Chondrocyte (in vitro differentiated cells): ENCODE results near the gene MORN2. TPM values are rescaled to one million over a fixed set of nuclear protein-coding genes. Genes with fewer than 3 reads are reported as not detected.
"Not testable (repeated sequence)": the region's sequence is repeated elsewhere in the genome, so short reads cannot be mapped to it uniquely, and the experiment has no call there.

Source experiments
- DNase-seq: peaks from one replicate; pipeline ENCODE4 v3.0.0; 2021; ENCODE audit warnings: mixed read lengths, low spot score
- H3K27ac Mint-ChIP-seq: one replicate; pipeline ENCODE4 v1.8.0; 2021; ENCODE audit warnings: mild to moderate bottlenecking, moderate library complexity, mixed read lengths; ENCODE audit not compliant: unreplicated experiment
- H3K27me3 Mint-ChIP-seq: 2 replicates; pipeline ENCODE4 v1.8.0; 2021; ENCODE audit warnings: low read depth, mixed read lengths
- H3K36me3 Mint-ChIP-seq: 2 replicates; pipeline ENCODE4 v1.8.0; 2021; ENCODE audit warnings: low read depth, mixed read lengths
- H3K4me1 Mint-ChIP-seq: 2 replicates; pipeline ENCODE4 v1.8.0; 2021; ENCODE audit warnings: low read depth, mild to moderate bottlenecking, mixed read lengths
- H3K4me3 Mint-ChIP-seq: one replicate; pipeline ENCODE4 v1.8.0; 2021; ENCODE audit warnings: mild to moderate bottlenecking, moderate library complexity, mixed read lengths; ENCODE audit not compliant: unreplicated experiment
- H3K9me3 Mint-ChIP-seq: 2 replicates; pipeline ENCODE4 v1.8.0; 2021; ENCODE audit warnings: low read depth, mixed read lengths
- long read RNA-seq: library from polyadenylated mRNA; stranded (forward); transcript quantifications from one replicate; pipeline ENCODE4 v2.0.0, GENCODE V29; 2021
- total RNA-seq: library from RNA; stranded (reverse); gene quantifications from 3 replicates; pipeline ENCODE4 v1.2.1, GENCODE V29; 2021
- TF ChIP-seq, protein P1 (sequence below): fragments of 200-600 bp; sonication (generic); IDR thresholded peaks from 2 replicates; pipeline ENCODE4 v1.5.0; 2021; ENCODE audit warnings: antibody characterized with exemption, mild to moderate bottlenecking, moderate library complexity

Gene MORN2
- total RNA-seq = 9.5 to 20.0 TPM (median 9.8 TPM) in 3 replicates
- long read RNA-seq, transcript MORN2-201 (5 exons, 739 nt) = major isoform, 6 of 7 reads
- long read RNA-seq, partial matches to known transcripts = 0 of 7 reads
- long read RNA-seq, other reads (novel, unspliced or antisense) = 1 of 7 reads

DNA sequence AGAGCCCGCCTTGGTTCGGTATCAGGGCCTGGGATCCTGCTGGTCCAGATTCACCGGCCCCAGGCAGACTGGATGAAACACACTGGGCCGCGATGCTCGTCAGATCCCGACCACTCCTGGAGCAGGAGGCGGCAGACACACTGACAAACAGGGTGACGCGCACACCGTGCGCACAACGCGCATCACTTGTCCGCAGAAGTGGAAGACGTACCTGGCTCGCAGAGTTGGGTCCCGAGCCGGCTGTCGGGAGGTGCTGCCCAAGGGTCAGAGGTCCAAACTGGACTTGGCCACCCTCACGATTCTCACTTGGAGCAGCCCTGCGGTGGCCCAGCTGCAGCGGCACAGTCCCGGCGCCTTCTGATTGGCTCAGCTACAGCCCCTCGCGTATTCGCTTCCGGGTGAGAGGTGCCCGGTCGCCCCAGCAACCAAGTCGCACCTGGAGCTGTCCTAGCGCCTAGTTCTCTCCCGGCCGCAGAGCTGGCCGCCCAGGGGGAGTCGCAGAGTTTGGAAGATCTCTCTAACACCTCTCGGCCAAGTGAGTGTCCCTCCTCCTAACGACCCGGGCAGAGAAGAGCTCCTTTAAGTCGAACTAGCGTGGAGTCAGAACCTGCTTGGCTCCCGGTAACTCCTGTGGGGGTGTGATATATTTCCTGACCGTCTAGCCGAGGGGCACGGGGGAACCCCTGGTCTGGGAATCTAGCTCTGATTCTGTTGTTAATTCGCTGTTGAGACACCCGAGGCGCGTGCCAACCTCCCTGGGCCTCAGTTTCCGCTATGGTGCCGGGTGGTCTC lies at the start of gene MORN2, which contains the start of gene DHX57:
MORN2 (plus strand) TSS at position 401 of the 792 bp plus-strand sequence.
DHX57 (minus strand) TSS at position 359 of the 792 bp plus-strand sequence. CDS start 7,529 bp downstream, outside the sequence.
- peak; percentile 95 for DNase-seq
- Mint-ChIP-seq H3K4me3 (peak within 1 kb of the TSS; percentile 99), H3K27me3 (no peaks in the 10 kb centered on the region), H3K4me1 (peaks cover 27% of the 10 kb centered on the region), H3K36me3 (peaks cover 6% of the 10 kb centered on the region), H3K9me3 (peaks cover 9% of the 10 kb centered on the region), H3K27ac (peak within 1 kb of the TSS; percentile 95)
- TF ChIP-seq, protein P1, sequence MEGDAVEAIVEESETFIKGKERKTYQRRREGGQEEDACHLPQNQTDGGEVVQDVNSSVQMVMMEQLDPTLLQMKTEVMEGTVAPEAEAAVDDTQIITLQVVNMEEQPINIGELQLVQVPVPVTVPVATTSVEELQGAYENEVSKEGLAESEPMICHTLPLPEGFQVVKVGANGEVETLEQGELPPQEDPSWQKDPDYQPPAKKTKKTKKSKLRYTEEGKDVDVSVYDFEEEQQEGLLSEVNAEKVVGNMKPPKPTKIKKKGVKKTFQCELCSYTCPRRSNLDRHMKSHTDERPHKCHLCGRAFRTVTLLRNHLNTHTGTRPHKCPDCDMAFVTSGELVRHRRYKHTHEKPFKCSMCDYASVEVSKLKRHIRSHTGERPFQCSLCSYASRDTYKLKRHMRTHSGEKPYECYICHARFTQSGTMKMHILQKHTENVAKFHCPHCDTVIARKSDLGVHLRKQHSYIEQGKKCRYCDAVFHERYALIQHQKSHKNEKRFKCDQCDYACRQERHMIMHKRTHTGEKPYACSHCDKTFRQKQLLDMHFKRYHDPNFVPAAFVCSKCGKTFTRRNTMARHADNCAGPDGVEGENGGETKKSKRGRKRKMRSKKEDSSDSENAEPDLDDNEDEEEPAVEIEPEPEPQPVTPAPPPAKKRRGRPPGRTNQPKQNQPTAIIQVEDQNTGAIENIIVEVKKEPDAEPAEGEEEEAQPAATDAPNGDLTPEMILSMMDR = peak; percentile 9

- Mint-ChIP-seq H3K4me3 (peak overlapping the region; percentile 50), H3K27ac (peak overlapping the region; percentile 93), H3K4me1 (peaks cover 14% of the 10 kb centered on the region), H3K36me3 (peaks cover 14% of the 10 kb centered on the region)
- not testable (repeated sequence) for DNase-seq, H3K27me3 Mint-ChIP-seq, H3K9me3 Mint-ChIP-seq
These were observed 48.1 kb upstream of the MORN2 start for GRCh38 chr2:38827539-38828145.

GRCh38 chr2:38828460-38828859 lies 47.3 kb upstream of the MORN2 start:
- TF ChIP-seq, protein P1 = no peak
- Mint-ChIP-seq H3K27ac (peak overlapping the region; percentile 93), H3K4me1 (peaks cover 12% of the 10 kb centered on the region), H3K9me3 (no peaks in the 10 kb centered on the region), H3K4me3 (no peak overlapping the region), H3K36me3 (peaks cover 10% of the 10 kb centered on the region), H3K27me3 (no peaks in the 10 kb centered on the region)
- DNase-seq = no peak

DNA sequence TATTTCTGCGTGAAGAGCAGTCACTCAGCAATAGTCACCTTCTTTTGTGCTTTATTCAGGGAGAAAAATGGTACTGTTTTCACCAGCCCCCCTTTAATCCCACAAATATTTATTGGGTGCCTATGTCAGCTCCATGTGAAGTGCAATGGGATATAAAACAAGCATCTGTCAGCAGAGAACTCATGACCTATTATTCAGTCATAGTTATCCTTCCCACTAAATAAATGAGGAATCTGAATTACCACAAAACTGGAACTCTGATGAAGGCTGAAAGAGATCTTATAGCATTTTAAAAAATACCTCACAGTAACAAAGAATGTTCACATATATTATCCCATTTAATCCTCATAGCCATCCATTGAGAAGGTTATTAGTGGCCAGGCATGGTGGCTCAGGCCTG lies 45.8 kb upstream of the MORN2 start:
- DNase-seq = no peak
- Mint-ChIP-seq H3K9me3 (no peaks in the 10 kb centered on the region), H3K36me3 (peaks cover 11% of the 10 kb centered on the region), H3K4me3 (no peak overlapping the region), H3K27me3 (no peaks in the 10 kb centered on the region), H3K27ac (no peak overlapping the region), H3K4me1 (peaks cover 9% of the 10 kb centered on the region)
- TF ChIP-seq, protein P1 = no peak

DNA sequence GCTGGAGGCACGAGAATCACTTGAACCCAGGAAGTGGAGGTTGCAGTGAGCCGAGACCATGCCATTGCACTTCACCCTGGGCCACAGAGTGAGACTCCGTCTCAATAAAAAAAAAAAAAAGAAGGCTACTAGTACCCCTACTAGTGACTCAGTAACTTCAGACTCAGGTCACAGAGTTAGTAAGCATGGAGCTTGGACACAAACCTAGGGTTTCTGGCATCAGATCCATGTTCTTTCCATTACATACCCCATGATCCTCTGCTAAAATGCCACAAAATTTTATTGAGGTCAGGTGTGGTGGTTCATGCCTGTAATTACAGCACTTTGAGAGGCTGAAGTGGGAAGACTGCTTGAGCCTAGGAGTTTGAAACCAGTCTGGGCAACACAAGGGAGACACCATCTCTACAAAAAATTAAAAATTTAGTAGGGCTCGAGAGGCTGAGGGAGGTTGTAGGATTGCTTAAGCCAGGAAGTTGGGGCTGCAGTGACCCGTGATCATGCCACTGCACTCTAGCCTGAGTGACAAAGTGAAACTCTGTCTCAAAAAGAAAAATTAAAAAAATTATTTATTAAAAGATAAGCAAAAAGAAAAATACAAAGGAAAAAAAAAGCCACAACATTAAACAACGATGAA lies 45.1 kb upstream of the MORN2 start:
- TF ChIP-seq, protein P1 = no peak

More for the DNA sequence above, 45.1 kb upstream of the MORN2 start:
- no peak overlapping the region for H3K27ac Mint-ChIP-seq
- peaks cover 9% of the 10 kb centered on the region for H3K4me1 Mint-ChIP-seq
- H3K9me3 Mint-ChIP-seq = no peaks in the 10 kb centered on the region
- H3K36me3 Mint-ChIP-seq = peaks cover 12% of the 10 kb centered on the region
- no peak overlapping the region for H3K4me3 Mint-ChIP-seq
- DNase-seq = no peak
- H3K27me3 Mint-ChIP-seq = no peaks in the 10 kb centered on the region
